Activated naive CD4-positive, alpha-beta T cell treated with anti-CD3 and anti-CD28 coated beads, Interleukin-2, amount 50 U/mL, for 16 hours (primary cell): Measurements from ENCODE around the gene CYP27A1.

ENCODE experiments used
- DNase-seq: peaks from one replicate; pipeline ENCODE4 v3.0.0-alpha.2; 2020

CYP27A1 gene

DNA sequence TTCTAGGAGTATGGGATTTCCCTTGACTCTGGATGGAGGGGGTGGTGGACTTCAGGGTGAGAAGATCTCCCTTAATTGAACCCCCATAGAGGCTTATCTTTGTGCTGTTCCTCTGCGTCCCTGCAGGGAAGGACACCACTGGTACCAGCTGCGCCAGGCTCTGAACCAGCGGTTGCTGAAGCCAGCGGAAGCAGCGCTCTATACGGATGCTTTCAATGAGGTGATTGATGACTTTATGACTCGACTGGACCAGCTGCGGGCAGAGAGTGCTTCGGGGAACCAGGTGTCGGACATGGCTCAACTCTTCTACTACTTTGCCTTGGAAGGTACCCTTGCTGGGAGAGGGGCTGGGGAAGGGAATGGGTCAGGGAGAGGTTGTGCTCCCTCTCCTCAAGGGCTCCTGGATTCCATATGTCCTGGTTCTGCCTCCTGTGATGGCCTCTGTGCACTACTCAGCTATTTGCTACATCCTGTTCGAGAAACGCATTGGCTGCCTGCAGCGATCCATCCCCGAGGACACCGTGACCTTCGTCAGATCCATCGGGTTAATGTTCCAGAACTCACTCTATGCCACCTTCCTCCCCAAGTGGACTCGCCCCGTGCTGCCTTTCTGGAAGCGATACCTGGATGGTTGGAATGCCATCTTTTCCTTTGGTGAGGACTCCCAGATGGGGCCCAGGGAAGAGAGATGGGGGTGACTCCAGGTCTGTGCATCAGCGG is 30.3 kb downstream of the CYP27A1 start:
- no peak for DNase-seq

DNA sequence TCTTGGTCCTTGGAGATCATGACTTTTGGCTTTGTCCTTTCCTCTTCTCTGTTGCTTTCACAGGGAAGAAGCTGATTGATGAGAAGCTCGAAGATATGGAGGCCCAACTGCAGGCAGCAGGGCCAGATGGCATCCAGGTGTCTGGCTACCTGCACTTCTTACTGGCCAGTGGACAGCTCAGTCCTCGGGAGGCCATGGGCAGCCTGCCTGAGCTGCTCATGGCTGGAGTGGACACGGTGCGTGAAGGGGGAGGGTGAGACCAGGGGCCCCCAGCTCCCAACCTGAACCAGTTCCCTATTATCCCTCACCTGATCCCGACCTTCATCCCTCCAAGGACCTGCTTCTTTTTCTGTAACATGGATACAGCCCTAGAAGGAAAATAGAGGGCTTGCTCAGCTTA is 30.9 kb downstream of the CYP27A1 start:
- DNase-seq: no peak

DNA sequence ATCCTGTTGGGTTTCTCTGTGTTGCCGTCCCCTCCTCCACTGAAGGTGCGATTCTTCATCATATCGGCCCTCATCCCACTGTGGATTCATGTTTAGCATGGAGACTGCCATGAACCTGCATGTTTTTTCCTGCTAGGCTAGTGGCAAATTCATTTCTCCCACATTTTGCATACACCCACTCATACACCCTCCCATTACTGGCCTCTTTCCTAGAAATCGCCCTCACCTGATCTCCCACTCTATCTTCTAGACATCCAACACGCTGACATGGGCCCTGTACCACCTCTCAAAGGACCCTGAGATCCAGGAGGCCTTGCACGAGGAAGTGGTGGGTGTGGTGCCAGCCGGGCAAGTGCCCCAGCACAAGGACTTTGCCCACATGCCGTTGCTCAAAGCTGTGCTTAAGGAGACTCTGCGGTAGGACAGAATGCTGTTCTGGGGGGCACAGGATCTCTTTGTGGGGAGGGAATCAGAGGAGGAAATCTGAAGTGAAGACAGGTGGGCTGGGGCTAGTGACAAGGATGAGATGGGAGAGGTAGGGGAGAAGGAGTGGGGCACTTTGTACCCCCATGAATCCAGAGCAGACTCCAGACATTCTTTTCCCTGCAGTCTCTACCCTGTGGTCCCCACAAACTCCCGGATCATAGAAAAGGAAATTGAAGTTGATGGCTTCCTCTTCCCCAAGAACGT is 32.0 kb downstream of the CYP27A1 start:
- no peak for DNase-seq

DNA sequence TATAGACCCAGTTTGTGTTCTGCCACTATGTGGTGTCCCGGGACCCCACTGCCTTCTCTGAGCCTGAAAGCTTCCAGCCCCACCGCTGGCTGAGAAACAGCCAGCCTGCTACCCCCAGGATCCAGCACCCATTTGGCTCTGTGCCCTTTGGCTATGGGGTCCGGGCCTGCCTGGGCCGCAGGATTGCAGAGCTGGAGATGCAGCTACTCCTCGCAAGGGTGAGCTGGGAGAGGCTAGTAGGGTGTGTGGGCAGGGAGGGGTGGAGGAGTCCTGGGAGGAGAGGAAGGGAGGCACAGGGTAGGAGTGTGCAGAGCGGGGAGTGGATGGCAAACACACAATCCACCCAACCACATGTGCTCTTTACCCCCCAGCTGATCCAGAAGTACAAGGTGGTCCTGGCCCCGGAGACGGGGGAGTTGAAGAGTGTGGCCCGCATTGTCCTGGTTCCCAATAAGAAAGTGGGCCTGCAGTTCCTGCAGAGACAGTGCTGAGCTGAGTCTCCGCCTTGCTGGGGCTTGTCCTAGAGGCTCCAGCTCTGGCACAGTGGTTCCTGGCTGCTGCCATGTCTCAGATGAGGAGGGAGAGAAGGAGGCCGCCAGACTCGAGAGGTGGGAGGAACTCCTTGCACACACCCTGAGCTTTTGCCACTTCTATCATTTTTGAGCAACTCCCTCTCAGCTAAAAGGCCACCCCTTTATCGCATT is 32.7 kb downstream of the CYP27A1 start:
- DNase-seq: no peak

DNA sequence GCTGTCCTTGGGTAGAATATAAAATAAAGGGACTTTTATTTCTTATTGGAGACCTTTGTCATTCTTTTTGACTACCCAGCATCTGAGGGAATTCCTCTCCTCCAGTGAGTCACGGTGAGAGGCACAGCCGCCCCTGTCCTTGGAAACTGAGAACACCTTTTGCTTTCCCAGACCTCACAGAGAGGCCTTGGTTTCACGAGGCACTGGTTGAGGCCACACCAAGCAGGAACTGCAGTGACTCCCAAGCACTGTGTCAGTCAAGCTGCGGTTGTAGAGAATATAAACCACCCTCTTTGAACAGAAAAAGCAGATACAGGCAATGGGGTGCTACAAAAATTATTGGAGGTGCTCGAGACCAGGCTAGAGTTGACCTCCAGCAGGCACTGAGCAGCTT is 33.3 kb downstream of the CYP27A1 start:
- DNase-seq: no peak

DNA sequence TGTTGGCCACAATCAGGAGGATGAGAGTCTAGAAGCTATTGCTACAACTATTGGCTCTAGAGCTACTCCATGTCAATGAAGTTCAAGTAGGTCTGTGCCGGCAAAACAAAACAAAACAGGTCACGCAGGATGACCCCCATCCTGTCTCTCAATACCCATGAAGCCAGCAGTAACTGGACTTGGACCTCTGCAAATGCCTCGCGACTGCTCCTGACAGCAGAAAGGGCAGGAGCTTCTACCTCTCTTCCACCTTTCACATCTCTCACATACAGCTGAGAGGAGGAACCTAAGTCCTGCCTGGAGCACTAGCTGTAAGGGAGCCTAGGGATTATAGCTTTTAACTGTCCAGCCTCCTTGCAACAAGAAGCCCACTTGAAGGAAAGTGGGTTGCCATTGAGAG is 33.7 kb downstream of the CYP27A1 start:
- DNase-seq: no peak

DNA sequence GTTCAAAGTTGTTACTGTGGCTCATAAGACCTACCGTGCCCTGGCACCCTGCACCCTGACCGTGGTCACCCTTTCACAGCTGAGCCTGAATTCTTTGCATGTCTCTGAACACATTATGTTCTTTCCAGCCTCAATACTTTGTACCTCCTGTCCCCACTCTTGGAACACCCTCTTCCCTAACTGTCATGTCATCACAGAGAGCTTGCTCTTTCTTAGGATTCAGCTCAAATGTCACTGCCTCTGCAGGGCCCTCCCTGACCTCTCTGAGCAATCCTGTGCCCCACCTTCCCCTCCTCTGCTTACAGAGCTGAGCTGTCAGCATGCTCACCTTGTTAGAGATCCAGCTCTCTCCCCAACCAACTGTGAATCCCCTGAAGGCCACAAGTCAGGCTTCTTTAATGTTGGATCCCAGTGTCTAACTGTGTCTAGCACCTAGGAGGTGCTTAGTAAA is 34.6 kb downstream of the CYP27A1 start:
- no peak for DNase-seq

DNA sequence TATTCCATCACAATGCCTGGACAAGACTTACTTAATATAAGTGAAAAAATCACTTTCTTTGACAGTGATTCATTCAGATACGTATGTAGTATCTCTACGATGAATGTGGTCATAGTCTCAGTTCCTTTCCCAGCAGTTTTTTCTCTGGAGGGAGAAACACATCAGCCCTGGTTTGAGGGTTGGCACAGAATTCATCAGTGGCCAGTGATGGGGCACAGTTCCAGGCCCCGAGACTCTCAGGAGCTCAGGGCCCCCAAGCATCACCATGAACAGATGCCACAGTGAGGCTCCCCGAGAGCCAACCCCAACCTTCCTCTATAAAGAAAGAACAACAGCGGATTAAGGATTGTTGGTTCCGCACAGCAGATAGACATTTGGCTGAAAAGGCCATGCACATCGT is 37.1 kb downstream of the CYP27A1 start:
- no peak for DNase-seq

DNA sequence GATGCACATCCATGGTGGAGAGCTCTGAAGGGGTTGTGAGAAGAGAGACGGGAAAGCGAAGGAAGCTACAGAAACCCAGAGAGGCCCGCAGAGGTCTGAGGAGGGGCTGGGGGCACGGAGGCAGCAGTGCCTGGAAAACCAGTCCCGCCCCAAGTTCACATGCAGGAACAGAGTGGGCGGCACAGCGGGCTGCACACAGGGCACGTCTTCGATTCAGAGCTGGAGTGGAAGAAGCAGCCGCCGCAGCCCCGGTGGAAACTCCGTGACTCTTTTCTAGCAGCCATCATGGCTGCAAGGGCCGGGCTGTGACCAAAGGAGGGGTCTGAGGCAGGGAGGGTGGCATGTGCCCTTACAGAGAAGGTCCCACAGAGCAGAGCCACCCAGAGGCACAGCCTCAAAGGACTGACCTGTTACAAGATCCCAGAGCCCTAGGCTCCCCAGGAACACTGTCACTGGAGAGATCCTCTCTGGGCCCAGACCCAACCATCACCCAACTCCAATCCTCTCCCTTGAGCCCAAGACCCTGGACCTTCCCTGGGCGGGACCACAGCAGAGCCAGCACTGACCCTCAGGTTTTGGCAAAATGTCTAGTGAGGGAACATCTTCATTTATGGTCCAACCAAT is 38.9 kb downstream of the CYP27A1 start:
- no peak for DNase-seq

DNA sequence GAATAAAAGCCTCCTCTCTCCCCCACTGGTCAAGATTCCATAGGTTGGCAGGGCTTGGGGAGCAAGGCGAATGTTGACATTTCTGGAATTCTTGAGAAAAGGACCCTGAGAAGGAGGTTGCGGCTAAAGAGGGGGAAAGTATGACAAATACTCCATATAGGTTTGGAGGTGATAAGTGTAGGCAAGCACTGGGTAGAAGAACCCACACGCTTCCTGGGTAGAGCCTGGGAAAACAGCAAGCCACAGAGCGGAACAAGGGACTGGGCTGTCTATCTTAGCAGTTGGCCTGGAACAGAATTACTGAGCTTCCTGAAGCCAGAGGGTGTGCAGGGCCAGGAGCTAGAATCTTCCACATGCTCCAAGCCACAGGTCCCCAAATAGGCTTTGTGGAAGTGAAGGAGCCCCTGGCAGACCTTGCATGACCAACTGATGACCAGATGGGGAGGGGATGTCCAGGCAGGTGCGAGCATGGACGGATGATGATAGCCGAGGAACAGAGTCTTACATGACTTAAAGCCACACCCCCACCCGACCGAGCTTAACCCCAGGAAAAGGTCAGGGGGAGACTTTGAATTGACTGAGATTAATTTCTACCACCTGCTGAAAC is 39.8 kb downstream of the CYP27A1 start:
- no peak for DNase-seq

DNA sequence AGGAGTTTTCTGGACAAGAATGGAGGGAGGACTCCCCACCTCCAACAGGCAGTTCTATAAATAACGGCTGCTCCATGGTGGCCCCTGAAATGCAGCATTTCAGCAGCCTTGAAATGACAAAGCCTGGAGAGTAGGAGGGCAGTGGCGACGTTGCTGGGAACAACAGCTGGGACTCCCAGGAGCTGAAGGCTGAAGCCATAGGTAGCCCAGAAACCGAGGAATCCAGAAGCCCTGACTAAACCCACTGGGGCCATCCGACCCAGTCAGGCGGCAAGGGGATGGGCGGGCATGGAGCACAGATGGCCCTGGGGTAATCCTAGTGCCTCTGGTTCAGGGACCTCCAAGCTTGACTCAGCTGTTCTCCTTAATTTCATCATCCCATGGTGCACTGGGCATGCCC is 40.7 kb downstream of the CYP27A1 start:
- DNase-seq: no peak

DNA sequence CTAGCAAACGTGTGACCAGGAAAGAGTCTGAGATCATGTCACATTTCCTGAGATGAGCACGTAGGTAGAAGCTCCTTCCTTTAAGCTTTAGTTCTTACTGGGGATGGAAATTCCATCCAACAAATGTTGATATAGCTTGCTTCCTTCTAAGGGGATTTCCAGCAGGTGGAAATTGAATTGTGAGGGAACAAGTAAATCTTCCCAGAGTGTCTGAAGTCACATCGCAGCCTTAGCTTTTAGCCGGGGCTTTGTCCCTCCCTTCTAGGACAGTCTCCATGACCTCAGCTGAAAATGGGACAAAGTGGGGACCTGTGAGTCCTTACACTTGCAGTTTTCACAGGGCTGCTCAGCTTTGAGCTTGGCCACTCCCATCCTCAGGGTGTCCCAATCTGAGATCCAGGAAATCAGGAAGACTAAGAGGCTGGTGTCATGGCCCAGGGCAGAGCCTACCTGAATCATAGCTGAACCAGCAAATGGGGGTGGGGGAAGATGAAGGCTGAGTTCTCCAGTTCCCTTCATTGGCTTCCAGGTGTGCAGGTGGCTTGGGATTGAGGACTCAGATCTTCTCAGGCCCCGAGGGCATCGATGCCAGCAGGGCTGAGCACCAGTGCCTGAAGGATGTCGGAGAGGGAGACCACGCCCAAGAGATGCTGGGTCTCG is 41.4 kb downstream of the CYP27A1 start:
- DNase-seq: no peak

DNA sequence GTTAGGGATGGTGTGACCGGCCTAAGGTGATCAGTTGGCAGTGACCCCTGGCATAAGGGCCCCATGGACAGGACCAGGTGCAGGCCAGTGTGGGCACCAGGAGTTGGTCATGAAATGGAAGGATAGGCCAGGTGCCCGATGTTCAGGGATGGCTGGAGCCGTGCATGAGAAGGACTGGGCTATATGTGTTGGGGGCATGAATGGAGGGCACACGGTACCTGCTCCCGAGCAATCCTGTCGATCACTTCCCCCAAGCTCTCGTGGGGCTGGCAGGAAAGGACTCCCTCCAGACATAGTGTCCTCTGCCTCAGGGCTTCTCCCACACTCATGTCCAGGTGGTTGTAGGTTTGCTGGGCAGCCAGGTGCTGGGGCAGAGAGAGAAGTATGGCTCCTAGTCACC is 42.1 kb downstream of the CYP27A1 start:
- no peak for DNase-seq

DNA sequence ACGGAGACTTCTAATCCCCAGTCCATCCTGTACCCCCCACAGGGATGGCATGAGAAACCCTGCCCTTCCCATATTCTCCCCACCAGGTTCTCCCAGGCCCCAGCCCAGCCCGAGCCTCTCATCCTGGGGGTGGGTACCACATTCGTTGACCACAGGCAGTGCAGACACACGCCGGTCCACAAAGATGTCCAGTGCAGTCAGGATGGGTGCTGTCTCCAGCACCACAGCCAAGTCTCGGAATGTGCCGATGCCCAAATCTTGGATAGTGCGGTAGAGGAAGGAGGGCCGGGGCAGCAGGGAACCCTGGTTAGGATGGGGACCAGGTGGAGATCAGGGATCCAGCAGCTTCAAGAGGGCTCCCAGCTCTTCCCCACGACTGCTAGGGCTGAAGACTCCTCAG is 44.8 kb downstream of the CYP27A1 start:
- DNase-seq: no peak

DNA sequence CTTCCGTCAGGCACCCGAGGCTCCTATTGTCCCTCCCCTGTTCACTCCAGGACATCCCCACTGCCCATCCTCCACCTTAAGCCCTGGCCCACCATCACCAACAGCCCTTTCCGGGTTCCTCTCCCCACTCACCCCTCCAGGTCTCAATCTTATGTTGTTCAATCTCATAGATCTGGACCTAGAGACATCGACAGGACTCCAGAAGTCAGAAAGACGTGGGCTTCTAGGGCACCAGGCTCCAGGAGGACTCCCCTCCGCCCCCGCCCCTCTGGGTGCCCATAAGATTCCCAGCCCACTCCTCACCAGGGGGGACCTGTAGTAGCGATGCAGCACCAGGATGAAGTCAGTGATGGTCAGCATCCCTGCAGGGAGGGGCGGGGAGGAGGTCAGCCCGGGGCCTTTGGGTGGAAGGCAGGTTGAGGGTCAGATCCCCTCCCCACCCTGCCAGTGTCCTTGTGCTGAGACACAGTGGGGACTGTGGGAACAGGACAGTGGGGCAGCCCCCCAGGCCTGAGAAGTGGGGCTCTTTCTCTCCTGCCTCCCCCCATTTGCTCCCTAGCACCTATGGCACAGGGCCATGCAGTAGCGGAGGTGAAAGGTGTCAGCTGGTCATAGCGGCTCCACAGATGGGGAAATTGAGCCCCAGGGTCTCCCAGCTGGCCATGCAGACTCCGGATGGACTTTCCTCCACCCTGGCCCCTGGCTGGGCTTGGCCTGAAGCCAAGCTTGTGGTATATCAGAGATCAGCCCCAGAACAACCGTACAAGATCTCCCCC is 45.9 kb downstream of the CYP27A1 start:
- DNase-seq: no peak

DNA sequence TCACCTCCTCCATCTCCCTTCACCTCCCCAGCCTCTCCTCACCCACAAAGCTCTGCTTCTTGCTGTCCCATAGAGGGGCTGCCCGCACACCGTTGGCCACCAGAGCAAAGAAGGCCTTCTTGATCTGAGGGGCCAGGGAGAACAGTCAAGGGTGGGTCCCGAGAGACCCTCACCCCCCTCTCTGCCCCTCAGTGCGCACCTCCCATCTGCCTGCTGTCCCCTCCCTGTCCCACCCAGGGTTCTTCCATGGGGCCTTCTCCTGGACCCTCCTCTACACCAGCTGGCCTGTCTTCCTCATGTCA is 46.5 kb downstream of the CYP27A1 start:
- no peak for DNase-seq

DNA sequence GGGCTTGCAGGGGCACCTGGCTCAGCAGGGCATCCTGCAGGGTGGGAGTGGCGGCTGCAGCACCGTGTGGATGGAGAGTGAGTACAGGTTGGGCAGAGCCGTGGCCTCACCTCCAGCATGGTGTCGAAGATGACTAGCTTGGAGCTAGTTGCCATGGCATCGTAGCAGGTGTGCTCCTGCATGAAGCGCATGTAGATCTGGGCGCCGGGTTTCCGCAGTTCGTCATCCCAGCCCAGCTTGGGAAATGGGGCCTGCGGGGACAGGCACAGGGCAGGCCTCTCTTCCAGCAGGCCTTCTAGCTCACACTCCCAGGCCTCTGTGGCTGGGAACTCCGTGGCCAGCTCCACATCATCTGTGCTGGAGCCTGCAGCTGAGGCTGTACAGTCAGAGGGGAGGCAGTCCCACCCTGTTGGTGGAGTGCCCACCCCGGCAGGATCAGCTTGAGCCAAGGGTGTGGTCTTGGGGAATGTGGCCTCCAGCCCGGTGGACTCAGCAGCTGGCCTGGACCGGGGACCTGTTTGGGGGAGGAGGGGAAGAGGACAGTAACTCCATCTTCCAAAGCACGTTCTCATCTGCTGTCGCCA is 48.0 kb downstream of the CYP27A1 start:
- no peak for DNase-seq

DNA sequence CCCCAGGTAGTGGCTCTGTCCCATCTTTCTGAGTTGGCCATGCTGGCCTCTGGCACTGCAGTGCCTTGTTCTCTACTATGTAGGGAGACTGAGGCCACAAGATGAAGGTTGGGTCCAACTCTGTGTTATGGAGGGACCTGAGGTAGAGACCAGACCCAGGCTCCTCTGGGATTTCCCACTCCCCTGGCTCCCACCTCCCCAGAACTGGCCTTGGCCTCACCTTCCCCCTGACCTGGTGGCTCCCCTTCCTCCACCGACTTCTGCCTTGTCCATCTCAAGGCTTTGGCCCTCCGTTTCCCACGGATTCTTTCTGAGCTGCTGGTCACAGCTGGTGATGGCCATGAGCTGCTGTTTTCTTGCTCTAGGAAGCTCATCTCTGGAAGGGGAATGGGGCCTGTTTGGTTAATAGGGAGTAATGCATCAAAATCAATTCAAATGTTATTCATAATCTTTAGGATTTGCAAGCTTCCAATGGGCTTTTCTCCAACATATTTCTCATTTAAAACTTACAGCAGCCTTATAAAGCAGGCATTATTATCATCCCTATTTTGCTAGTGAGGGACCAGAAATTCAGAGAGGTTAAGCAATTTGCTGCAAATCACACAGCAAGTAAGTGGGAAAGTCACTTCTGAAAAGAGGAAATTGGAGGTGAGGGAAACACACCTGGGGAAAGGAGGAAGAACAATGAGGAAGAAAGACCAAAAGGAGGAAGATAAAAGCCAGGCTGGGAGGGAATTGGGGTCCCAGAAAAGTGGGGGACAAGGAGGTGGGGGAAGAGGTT is 48.8 kb downstream of the CYP27A1 start:
- no peak for DNase-seq

DNA sequence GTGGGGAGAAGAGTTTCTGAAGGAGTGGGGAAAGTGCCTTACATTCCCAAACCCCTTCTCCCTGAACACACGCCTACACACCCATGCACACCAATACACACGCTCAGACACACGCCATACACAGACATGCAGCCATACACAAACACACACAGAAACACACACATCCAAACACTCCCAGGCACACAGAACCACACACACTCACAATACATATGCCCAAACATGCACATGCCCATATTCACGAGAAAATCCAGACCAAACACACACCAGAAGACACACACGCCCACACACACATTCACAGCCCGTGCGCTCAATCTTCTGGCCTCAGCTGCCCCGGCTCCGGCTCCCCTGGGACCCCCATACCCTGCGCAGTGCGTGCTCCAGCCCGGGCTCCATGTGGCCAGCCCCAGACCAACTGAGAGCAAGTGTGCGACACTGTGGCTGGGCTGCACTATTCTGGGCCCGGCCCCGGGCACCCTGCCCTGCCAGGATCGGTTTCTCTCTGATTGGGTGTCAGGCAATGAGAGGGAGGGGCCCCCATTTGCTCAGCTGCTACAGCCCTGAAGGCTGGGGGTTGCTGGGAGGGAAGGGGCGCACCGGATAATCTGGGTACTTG is 49.5 kb downstream of the CYP27A1 start, which contains the start of gene PRKAG3:
TSS of gene PRKAG3 (minus strand) at position 426 of the 613 bp plus-strand sequence.
- no peak for DNase-seq

DNA sequence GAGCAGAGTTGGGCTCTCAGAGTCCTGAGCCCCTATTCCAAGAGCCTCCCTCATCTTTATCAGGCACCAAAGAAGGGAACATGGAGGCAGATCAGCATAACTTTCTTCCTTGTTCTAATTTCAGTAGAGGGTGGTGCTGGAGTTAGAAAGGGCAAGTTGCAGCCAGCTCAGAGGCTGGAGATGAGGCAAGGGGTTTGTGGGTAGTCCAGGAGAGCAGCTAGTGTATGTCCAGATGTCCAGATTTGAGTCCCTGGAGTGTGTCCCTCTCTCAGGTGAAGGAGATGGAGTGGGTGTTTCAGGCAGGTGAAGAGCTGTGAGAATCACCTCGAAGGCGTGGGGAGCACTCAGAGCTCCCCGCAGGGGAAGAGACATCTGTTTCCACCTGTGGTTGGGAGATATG is 50.1 kb downstream of the CYP27A1 start:
- no peak for DNase-seq
